OCI-LY3 (cell line): Measurements from ENCODE around the gene MYH7.
"Not testable (repeated sequence)": the region's sequence is repeated elsewhere in the genome, so short reads cannot be mapped to it uniquely, and the experiment has no call there.

Source experiments
- EZH2phosphoT487 ChIP-seq: fragments of 200-600 bp; shearing (Covaris generic); IDR thresholded peaks from 2 replicates; pipeline ENCODE4 v1.6.1; 2018; ENCODE audit warnings: antibody characterized with exemption, mixed run types, low read depth
- TF ChIP-seq, protein P1 (sequence below): fragments of 200-600, 300-600 bp; sonication (generic); IDR thresholded peaks from 2 replicates; pipeline ENCODE4 v1.5.1; 2014; ENCODE audit warnings: antibody characterized with exemption, low read length, low read depth

DNA sequence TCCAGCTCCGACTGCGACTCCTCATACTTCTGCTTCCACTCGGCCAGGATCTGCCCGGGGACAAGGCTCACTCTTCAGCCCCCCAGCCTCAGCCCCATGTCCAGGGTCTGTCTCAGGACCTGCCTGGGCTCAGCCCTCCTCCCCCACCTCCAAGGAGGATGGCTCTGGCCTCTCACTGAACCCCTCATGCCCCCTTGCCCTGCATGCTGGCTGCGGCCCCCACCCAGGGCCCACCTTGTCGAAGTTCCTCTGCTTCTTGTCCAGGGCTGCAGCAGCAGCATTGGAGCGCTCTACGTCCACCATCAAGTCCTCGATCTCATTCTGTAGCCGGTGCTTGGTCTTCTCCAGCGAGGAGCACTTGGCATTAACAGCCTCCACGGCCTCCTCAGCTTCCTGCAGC lies 18.2 kb downstream of the MYH7 start:
- TF ChIP-seq, protein P1, sequence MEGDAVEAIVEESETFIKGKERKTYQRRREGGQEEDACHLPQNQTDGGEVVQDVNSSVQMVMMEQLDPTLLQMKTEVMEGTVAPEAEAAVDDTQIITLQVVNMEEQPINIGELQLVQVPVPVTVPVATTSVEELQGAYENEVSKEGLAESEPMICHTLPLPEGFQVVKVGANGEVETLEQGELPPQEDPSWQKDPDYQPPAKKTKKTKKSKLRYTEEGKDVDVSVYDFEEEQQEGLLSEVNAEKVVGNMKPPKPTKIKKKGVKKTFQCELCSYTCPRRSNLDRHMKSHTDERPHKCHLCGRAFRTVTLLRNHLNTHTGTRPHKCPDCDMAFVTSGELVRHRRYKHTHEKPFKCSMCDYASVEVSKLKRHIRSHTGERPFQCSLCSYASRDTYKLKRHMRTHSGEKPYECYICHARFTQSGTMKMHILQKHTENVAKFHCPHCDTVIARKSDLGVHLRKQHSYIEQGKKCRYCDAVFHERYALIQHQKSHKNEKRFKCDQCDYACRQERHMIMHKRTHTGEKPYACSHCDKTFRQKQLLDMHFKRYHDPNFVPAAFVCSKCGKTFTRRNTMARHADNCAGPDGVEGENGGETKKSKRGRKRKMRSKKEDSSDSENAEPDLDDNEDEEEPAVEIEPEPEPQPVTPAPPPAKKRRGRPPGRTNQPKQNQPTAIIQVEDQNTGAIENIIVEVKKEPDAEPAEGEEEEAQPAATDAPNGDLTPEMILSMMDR: not testable (repeated sequence)
- TF ChIP-seq EZH2phosphoT487: not testable (repeated sequence)
